Liver (tissue), 3 donors: ENCODE measurements around the gene GMPR.

Experiments used
- GABPA ChIP-seq, 2 donors: IDR thresholded peaks in 1 of 2; conservative IDR thresholded peaks in 1 of 2; 2 replicates each; pipeline ENCODE4 v1.6.1; 2016; ENCODE audit warnings: antibody characterized with exemption in 2 of 2, mild to moderate bottlenecking in 1 of 2, moderate library complexity in 1 of 2
- RAD21 ChIP-seq, 2 donors: IDR thresholded peaks; 2 replicates each; pipeline ENCODE4 v1.6.1; 2016; ENCODE audit warnings: antibody characterized with exemption in 2 of 2, mild to moderate bottlenecking in 2 of 2
- RXRA ChIP-seq, 2 donors: IDR thresholded peaks; 2 replicates each; pipeline ENCODE4 v1.6.1; 2017 to 2018; ENCODE audit warnings: antibody characterized with exemption in 2 of 2, mild to moderate bottlenecking in 1 of 2
- SP1 ChIP-seq: IDR thresholded peaks from 2 replicates; pipeline ENCODE4 v1.6.1; 2018; ENCODE audit warnings: antibody characterized with exemption, mild to moderate bottlenecking
- TAF1 ChIP-seq: conservative IDR thresholded peaks from 2 replicates; pipeline ENCODE4 v1.6.1; 2016; ENCODE audit warnings: antibody characterized with exemption, mild to moderate bottlenecking
- YY1 ChIP-seq: IDR thresholded peaks from 2 replicates; pipeline ENCODE4 v1.6.1; 2016; ENCODE audit warnings: antibody characterized with exemption, mild to moderate bottlenecking
- TF ChIP-seq, protein P1 (sequence below): fragments of 150-350 bp; IDR thresholded peaks from 2 replicates; pipeline ENCODE4 v1.5.1; 2017; ENCODE audit warnings: improper control_type of control experiment, low read depth, low read length; ENCODE audit not compliant: missing input control
- TF ChIP-seq, protein P2 (sequence below): IDR thresholded peaks from 2 replicates; pipeline ENCODE4 v1.6.1; 2016; ENCODE audit warnings: antibody characterized with exemption
- donor health status: healthy.
- donor health status: healthy.

DNA sequence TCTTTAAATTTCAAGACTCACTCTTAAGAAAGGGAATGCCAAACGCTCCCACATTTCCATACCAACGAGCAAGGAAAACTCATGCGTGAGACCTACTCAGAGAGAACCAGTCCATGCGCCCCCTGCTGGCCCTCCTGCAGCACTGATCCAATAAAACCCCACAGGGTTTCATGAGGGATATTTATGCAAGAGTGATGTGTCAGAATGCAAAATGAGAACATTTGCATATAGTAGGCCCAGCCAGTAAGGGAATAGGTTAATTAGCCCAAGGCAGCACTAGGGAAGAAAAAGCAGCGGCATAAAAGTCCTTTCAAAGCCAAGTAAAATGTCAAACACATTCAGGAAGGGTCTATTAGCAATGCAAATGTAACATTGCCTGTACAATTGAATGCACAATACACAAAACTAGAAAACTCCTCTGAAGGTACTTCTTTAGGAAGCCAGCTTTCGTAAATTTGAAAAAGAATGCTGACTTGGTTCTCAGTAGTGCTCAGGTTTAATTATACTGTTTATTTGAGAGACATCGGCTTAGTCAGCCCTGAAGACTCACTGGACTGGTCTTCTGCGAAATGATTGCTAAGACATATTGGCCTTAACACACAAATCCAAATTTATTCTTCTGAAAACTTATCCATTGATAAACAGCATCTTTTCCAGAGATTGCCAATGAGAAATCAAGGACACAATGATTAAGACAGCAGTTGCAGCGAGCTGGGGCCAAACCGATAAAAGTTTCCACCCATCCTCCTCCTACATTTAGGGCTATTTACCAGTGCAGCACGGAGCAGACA lies 93.2 kb downstream of the GMPR start:
- TF ChIP-seq, protein P1, sequence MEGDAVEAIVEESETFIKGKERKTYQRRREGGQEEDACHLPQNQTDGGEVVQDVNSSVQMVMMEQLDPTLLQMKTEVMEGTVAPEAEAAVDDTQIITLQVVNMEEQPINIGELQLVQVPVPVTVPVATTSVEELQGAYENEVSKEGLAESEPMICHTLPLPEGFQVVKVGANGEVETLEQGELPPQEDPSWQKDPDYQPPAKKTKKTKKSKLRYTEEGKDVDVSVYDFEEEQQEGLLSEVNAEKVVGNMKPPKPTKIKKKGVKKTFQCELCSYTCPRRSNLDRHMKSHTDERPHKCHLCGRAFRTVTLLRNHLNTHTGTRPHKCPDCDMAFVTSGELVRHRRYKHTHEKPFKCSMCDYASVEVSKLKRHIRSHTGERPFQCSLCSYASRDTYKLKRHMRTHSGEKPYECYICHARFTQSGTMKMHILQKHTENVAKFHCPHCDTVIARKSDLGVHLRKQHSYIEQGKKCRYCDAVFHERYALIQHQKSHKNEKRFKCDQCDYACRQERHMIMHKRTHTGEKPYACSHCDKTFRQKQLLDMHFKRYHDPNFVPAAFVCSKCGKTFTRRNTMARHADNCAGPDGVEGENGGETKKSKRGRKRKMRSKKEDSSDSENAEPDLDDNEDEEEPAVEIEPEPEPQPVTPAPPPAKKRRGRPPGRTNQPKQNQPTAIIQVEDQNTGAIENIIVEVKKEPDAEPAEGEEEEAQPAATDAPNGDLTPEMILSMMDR: peak; percentile 88
- TF ChIP-seq, protein P2, sequence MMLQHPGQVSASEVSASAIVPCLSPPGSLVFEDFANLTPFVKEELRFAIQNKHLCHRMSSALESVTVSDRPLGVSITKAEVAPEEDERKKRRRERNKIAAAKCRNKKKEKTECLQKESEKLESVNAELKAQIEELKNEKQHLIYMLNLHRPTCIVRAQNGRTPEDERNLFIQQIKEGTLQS: no peak
- peak; percentile 65 to 81 for TF ChIP-seq RAD21 (IDR thresholded peaks at IDR 0.05)
- TF ChIP-seq RXRA (IDR thresholded peaks at IDR 0.05): no peak
- TF ChIP-seq SP1: no peak
- no peak for TF ChIP-seq GABPA (IDR thresholded peaks at IDR 0.05 in 1 of 2, conservative IDR thresholded peaks at IDR 0.05 in 1 of 2)
- no peak for TF ChIP-seq YY1
- TF ChIP-seq TAF1: no peak
